Measurements from ENCODE around the gene TRIM63.

Gene TRIM63

DNA sequence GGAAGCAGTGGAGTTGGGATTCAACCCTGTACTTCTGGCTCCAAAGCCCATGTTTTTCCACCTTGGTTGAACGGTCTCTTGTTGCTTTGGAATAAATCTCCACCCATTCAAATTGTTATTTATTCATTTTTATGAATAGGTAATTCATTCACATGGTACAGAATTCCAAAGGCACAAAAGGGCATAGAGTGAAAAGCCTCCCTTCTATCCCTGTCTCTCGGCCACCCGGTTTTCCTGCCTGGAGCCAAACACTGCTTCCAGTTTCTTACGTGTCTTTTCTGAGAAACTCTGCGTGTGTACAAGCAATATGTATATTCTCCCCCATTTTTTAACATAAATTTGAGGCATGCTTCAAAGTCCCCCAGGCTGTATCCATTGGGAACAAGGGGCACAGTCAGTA, 41.9 kb downstream of the TRIM63 start:
- Histone ChIP-seq H3K56ac (ENCODE audit: low read length) (no peak overlapping the region), H2BK5ac (ENCODE audit: low read length) (no peak overlapping the region), H3K18ac (ENCODE audit: low read length) (no peak overlapping the region), H3K79me1 (ENCODE audit: low read length) (no peaks in the 10 kb centered on the region), H2BK120ac (ENCODE audit: low read depth, low read length) (no peak overlapping the region), H3K9ac (ENCODE audit: low read length) (no peak overlapping the region), H4K5ac (ENCODE audit: low read length) (no peak overlapping the region), H3K4me2 (ENCODE audit: low read length) (no peak overlapping the region), H4K8ac (ENCODE audit: low read depth, low read length) (no peak overlapping the region), H3K79me2 (ENCODE audit: control insufficient read depth, insufficient read depth, low read length) (no peaks in the 10 kb centered on the region), H3K4me1 (ENCODE audit: control insufficient read depth, low read depth, low read length) (no peaks in the 10 kb centered on the region), H2BK15ac (replicated peaks; ENCODE audit: low read depth) (no peak overlapping the region), H3K36me3 (ENCODE audit: control insufficient read depth, insufficient read depth, low read length) (no peaks in the 10 kb centered on the region), H3K27me3 (ENCODE audit: insufficient read depth, low read length, poor library complexity) (no peaks in the 10 kb centered on the region), H3K4me3 (ENCODE audit: low read length) (no peak overlapping the region), H2AK5ac (ENCODE audit: low read length) (no peak overlapping the region), H3K4ac (ENCODE audit: low read depth, low read length) (no peak overlapping the region), H3K23ac (ENCODE audit: low read length) (no peak overlapping the region), H3K27ac (ENCODE audit: low read depth, low read length) (no peak overlapping the region)
- WGBS (ENCODE audit: extremely low coverage, insufficient coverage, low lambda C conversion rate) = no CpG with 5 or more reads among the region's 5 CpGs
- no peak for DNase-seq

DNA sequence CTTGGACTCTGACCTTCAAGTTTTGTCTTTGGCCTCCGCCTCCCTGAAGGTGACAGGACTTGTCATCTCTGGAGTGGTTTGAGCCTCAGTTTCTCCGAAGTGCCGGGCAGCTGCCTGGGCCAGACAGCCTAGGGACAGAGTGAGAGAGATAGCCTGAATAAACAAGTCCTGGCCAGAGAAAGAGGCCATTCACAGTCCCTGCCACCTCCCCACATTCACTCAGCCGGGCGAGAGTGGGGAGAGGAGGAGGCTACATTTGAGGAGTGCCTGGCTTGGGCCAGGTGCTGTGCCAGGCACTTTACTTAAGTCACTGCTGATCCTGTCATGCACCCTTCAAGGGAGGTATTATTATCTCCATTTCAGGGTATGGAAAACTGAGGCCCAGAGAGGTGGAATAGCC, 42.4 kb downstream of the TRIM63 start:
- H3K27ac ChIP-seq (ENCODE audit: low read depth, low read length) = no peak overlapping the region
- H3K4me3 ChIP-seq (ENCODE audit: low read length) = no peak overlapping the region
- H3K23ac ChIP-seq (ENCODE audit: low read length) = no peak overlapping the region
- H3K36me3 ChIP-seq (ENCODE audit: control insufficient read depth, insufficient read depth, low read length) = no peaks in the 10 kb centered on the region
- no CpG with 5 or more reads among the region's 5 CpGs for WGBS (ENCODE audit: extremely low coverage, insufficient coverage, low lambda C conversion rate)
- no peak overlapping the region for H3K56ac ChIP-seq (ENCODE audit: low read length)
- no peak overlapping the region for H4K5ac ChIP-seq (ENCODE audit: low read length)
- no peaks in the 10 kb centered on the region for H3K79me2 ChIP-seq (ENCODE audit: control insufficient read depth, insufficient read depth, low read length)
- H3K9ac ChIP-seq (ENCODE audit: low read length) = no peak overlapping the region
- no peak overlapping the region for H2AK5ac ChIP-seq (ENCODE audit: low read length)
- H3K4me2 ChIP-seq (ENCODE audit: low read length) = no peak overlapping the region
- H4K8ac ChIP-seq (ENCODE audit: low read depth, low read length) = no peak overlapping the region
- H2BK120ac ChIP-seq (ENCODE audit: low read depth, low read length) = no peak overlapping the region
- no peaks in the 10 kb centered on the region for H3K4me1 ChIP-seq (ENCODE audit: control insufficient read depth, low read depth, low read length)
- no peak overlapping the region for H2BK15ac ChIP-seq (replicated peaks; ENCODE audit: low read depth)
- no peak overlapping the region for H3K18ac ChIP-seq (ENCODE audit: low read length)
- DNase-seq = no peak
- H2BK5ac ChIP-seq (ENCODE audit: low read length) = no peak overlapping the region
- no peaks in the 10 kb centered on the region for H3K27me3 ChIP-seq (ENCODE audit: insufficient read depth, low read length, poor library complexity)
- no peaks in the 10 kb centered on the region for H3K79me1 ChIP-seq (ENCODE audit: low read length)
- H3K4ac ChIP-seq (ENCODE audit: low read depth, low read length) = no peak overlapping the region

DNA sequence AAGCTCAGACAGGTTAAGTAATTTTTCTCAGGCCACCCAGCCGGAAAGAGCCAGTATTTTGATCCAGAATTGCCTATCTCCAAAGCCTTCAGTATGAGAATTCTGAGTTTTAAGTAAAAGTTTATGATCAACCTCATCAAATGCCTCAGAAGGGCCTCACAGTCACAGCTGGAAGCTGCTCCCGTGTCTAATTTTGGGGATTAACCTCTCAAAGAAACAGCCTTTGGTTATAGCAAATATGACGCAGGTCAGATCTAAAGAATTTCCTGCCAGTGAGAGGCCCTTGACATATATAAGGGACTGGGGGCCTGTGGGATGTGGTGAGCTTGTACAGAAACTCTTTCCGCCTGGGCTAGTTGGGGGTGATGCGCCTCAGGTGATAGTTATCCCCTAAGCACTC, 43.6 kb downstream of the TRIM63 start:
- Histone ChIP-seq H4K5ac (ENCODE audit: low read length) (no peak overlapping the region), H3K79me1 (ENCODE audit: low read length) (no peaks in the 10 kb centered on the region), H3K27me3 (ENCODE audit: insufficient read depth, low read length, poor library complexity) (no peaks in the 10 kb centered on the region), H3K4me3 (ENCODE audit: low read length) (no peak overlapping the region), H2BK120ac (ENCODE audit: low read depth, low read length) (no peak overlapping the region), H3K4ac (ENCODE audit: low read depth, low read length) (no peak overlapping the region), H2AK5ac (ENCODE audit: low read length) (no peak overlapping the region), H3K36me3 (ENCODE audit: control insufficient read depth, insufficient read depth, low read length) (no peaks in the 10 kb centered on the region), H3K4me2 (ENCODE audit: low read length) (no peak overlapping the region), H3K23ac (ENCODE audit: low read length) (no peak overlapping the region), H2BK5ac (ENCODE audit: low read length) (no peak overlapping the region), H4K8ac (ENCODE audit: low read depth, low read length) (no peak overlapping the region), H3K79me2 (ENCODE audit: control insufficient read depth, insufficient read depth, low read length) (no peaks in the 10 kb centered on the region), H3K18ac (ENCODE audit: low read length) (no peak overlapping the region), H2BK15ac (replicated peaks; ENCODE audit: low read depth) (no peak overlapping the region), H3K4me1 (ENCODE audit: control insufficient read depth, low read depth, low read length) (no peaks in the 10 kb centered on the region), H3K27ac (ENCODE audit: low read depth, low read length) (no peak overlapping the region), H3K56ac (ENCODE audit: low read length) (no peak overlapping the region), H3K9ac (ENCODE audit: low read length) (no peak overlapping the region)
- DNase-seq = no peak
- no CpG with 5 or more reads among the region's 5 CpGs for WGBS (ENCODE audit: extremely low coverage, insufficient coverage, low lambda C conversion rate)

DNA sequence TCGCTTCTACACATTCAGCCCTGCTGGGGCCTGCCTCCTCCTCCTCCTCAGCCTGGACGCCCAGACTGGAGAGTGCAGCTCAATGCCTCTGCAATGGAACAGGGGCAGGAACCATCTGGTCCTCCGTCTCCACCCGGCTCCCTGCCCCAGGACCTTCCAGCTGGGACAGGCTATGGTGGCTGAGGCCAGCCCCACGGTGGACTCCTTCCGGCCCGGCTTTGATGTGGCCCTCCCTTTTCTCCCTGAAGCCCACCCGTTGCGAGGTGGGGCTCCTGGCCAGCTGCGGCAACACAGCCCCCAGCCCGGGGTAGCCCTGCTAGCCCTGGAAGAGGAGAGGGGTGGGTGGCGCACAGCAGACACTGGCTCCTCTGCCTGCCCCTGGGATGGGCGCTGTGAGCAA, 44.4 kb downstream of the TRIM63 start:
- H3K79me2 ChIP-seq (ENCODE audit: control insufficient read depth, insufficient read depth, low read length) = no peaks in the 10 kb centered on the region
- no peak overlapping the region for H3K23ac ChIP-seq (ENCODE audit: low read length)
- no peak overlapping the region for H2BK15ac ChIP-seq (replicated peaks; ENCODE audit: low read depth)
- H3K27me3 ChIP-seq (ENCODE audit: insufficient read depth, low read length, poor library complexity) = no peaks in the 10 kb centered on the region
- no peak overlapping the region for H3K4me3 ChIP-seq (ENCODE audit: low read length)
- H3K18ac ChIP-seq (ENCODE audit: low read length) = no peak overlapping the region
- no peaks in the 10 kb centered on the region for H3K36me3 ChIP-seq (ENCODE audit: control insufficient read depth, insufficient read depth, low read length)
- WGBS (ENCODE audit: extremely low coverage, insufficient coverage, low lambda C conversion rate) = no CpG with 5 or more reads among the region's 13 CpGs
- H3K4me1 ChIP-seq (ENCODE audit: control insufficient read depth, low read depth, low read length) = no peaks in the 10 kb centered on the region
- DNase-seq = no peak
- H2AK5ac ChIP-seq (ENCODE audit: low read length) = no peak overlapping the region
- no peak overlapping the region for H3K4me2 ChIP-seq (ENCODE audit: low read length)
- no peak overlapping the region for H3K9ac ChIP-seq (ENCODE audit: low read length)
- no peaks in the 10 kb centered on the region for H3K79me1 ChIP-seq (ENCODE audit: low read length)
- H3K56ac ChIP-seq (ENCODE audit: low read length) = no peak overlapping the region
- H4K5ac ChIP-seq (ENCODE audit: low read length) = no peak overlapping the region
- H2BK5ac ChIP-seq (ENCODE audit: low read length) = no peak overlapping the region
- H3K27ac ChIP-seq (ENCODE audit: low read depth, low read length) = no peak overlapping the region
- H4K8ac ChIP-seq (ENCODE audit: low read depth, low read length) = no peak overlapping the region
- no peak overlapping the region for H2BK120ac ChIP-seq (ENCODE audit: low read depth, low read length)
- no peak overlapping the region for H3K4ac ChIP-seq (ENCODE audit: low read depth, low read length)

DNA sequence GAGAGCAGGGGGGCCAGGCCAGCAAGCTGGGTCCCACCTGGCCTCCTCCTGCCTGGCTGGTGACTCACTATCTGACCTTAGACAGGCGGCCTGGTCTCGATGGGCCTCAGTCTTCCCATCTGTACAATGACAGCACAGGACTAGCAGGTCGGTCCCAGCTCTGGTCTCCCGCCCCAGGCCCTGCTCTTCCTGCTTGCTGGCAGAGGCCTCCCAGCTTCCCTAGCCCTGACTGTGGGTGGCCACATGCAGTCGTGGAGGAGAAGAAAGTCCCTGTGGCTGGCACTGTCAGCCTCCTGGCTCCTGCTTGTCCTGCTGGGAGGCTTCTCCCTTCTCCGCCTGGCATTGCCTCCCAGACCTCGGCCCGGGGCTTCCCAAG, 45.0 kb downstream of the TRIM63 start:
- Histone ChIP-seq H3K79me1 (ENCODE audit: low read length) (no peaks in the 10 kb centered on the region), H3K23ac (ENCODE audit: low read length) (no peak overlapping the region), H3K4me3 (ENCODE audit: low read length) (no peak overlapping the region), H3K4me1 (ENCODE audit: control insufficient read depth, low read depth, low read length) (no peaks in the 10 kb centered on the region), H2AK5ac (ENCODE audit: low read length) (no peak overlapping the region), H3K18ac (ENCODE audit: low read length) (no peak overlapping the region), H3K4me2 (ENCODE audit: low read length) (no peak overlapping the region), H3K27me3 (ENCODE audit: insufficient read depth, low read length, poor library complexity) (no peaks in the 10 kb centered on the region), H4K5ac (ENCODE audit: low read length) (no peak overlapping the region), H4K8ac (ENCODE audit: low read depth, low read length) (no peak overlapping the region), H3K79me2 (ENCODE audit: control insufficient read depth, insufficient read depth, low read length) (no peaks in the 10 kb centered on the region), H3K27ac (ENCODE audit: low read depth, low read length) (no peak overlapping the region), H2BK15ac (replicated peaks; ENCODE audit: low read depth) (no peak overlapping the region), H3K36me3 (ENCODE audit: control insufficient read depth, insufficient read depth, low read length) (no peaks in the 10 kb centered on the region), H2BK120ac (ENCODE audit: low read depth, low read length) (no peak overlapping the region), H2BK5ac (ENCODE audit: low read length) (no peak overlapping the region), H3K4ac (ENCODE audit: low read depth, low read length) (no peak overlapping the region), H3K56ac (ENCODE audit: low read length) (no peak overlapping the region), H3K9ac (ENCODE audit: low read length) (no peak overlapping the region)
- DNase-seq = no peak
- WGBS (ENCODE audit: extremely low coverage, insufficient coverage, low lambda C conversion rate) = no CpG with 5 or more reads among the region's 8 CpGs

DNA sequence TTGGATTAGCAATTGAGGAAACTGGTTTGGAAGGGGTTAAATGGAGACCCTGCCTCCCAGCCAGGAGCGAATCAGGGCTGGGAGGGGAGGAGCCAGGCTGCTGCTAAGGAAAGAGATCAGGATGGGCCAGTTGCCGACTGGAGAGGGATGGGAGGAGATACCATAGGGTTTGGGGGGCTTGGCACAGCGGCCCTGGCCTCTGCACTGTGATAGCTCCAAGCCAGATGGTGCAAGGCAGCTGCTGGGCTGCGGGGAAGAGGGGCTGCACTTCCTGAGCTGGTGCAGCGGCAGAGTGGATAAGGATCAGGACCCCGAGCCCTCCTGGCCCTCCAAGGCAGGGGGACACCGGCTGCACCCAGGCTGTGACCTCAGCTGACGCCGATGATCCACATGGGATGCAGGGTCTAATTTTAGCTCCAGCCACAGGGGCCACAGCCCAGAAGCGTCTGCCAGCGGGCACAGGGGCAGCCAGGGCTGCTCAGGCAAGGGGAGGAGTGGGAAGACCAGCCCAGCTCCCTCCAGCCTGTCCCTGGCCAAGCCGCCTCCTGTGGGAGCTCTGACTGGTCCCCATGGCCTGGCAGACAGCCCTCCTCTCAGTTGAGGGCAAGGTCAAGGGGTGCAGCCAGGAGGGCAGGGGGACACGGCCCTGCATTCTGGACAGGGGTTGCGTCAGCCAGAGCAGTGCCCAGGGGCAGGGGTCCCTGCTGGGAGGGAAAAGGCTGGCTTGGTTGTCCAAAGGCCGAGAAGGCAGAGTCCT, 45.6 kb downstream of the TRIM63 start, which contains the start of gene EXTL1:
EXTL1 (plus strand) TSS at position 129 of the 757 bp plus-strand sequence. CDS start 872 bp downstream, outside the sequence.
- Histone ChIP-seq H4K5ac (ENCODE audit: low read length) (no peak within 1 kb of the TSS), H2BK120ac (ENCODE audit: low read depth, low read length) (no peak within 1 kb of the TSS), H3K79me1 (ENCODE audit: low read length) (no peaks in the 10 kb centered on the region), H3K79me2 (ENCODE audit: control insufficient read depth, insufficient read depth, low read length) (no peaks in the 10 kb centered on the region), H3K9ac (ENCODE audit: low read length) (peak within 1 kb of the TSS; percentile 60), H3K27me3 (ENCODE audit: insufficient read depth, low read length, poor library complexity) (no peaks in the 10 kb centered on the region), H4K8ac (ENCODE audit: low read depth, low read length) (no peak within 1 kb of the TSS), H2BK15ac (replicated peaks; ENCODE audit: low read depth) (no peak within 1 kb of the TSS), H3K23ac (ENCODE audit: low read length) (no peak within 1 kb of the TSS), H3K4me2 (ENCODE audit: low read length) (peak within 1 kb of the TSS; percentile 35), H3K4me3 (ENCODE audit: low read length) (no peak within 1 kb of the TSS), H2BK5ac (ENCODE audit: low read length) (no peak within 1 kb of the TSS), H3K4ac (ENCODE audit: low read depth, low read length) (no peak within 1 kb of the TSS), H3K18ac (ENCODE audit: low read length) (no peak within 1 kb of the TSS), H2AK5ac (ENCODE audit: low read length) (no peak within 1 kb of the TSS), H3K56ac (ENCODE audit: low read length) (peak within 1 kb of the TSS; percentile 78), H3K27ac (ENCODE audit: low read depth, low read length) (no peak within 1 kb of the TSS), H3K4me1 (ENCODE audit: control insufficient read depth, low read depth, low read length) (no peaks in the 10 kb centered on the region), H3K36me3 (ENCODE audit: control insufficient read depth, insufficient read depth, low read length) (no peaks in the 10 kb centered on the region)
- peak; percentile 91 for DNase-seq
- WGBS (ENCODE audit: extremely low coverage, insufficient coverage, low lambda C conversion rate) = no CpG with 5 or more reads among the region's 15 CpGs

All from mesendoderm (in vitro differentiated cells).